Endodermal cell (in vitro differentiated cells): Measurements from ENCODE around the gene NFIA. TPM values are rescaled to one million over a fixed set of nuclear protein-coding genes. Genes with fewer than 3 reads are reported as not detected.

Experiments used
- DNase-seq: peaks from one replicate; pipeline ENCODE4 v3.0.0-alpha.2; 2017
- H3K27ac ChIP-seq: 2 replicates; pipeline ENCODE4 v1.5.1; 2013; ENCODE audit warnings: mild to moderate bottlenecking, low read depth, low read length, moderate library complexity
- H3K27me3 ChIP-seq: 2 replicates; pipeline ENCODE4 v1.6.1; 2013; ENCODE audit warnings: mild to moderate bottlenecking, low read length, moderate library complexity; ENCODE audit not compliant: insufficient read depth, control insufficient read depth, poor library complexity, severe bottlenecking
- H3K36me3 ChIP-seq: 2 replicates; pipeline ENCODE4 v1.7.0; 2013; ENCODE audit warnings: mild to moderate bottlenecking, low read length, moderate library complexity; ENCODE audit not compliant: control insufficient read depth, insufficient read depth
- H3K4me1 ChIP-seq: one replicate; pipeline ENCODE4 v1.7.0; 2013; ENCODE audit warnings: low read length; ENCODE audit not compliant: control insufficient read depth, insufficient read depth
- H3K4me3 ChIP-seq: 2 replicates; pipeline ENCODE4 v1.5.1; 2013; ENCODE audit warnings: mild to moderate bottlenecking, low read length, moderate library complexity
- H3K9ac ChIP-seq: 2 replicates; pipeline ENCODE4 v1.6.1; 2013; ENCODE audit warnings: mild to moderate bottlenecking, low read length, moderate library complexity; ENCODE audit not compliant: poor library complexity, severe bottlenecking; ENCODE audit errors: extremely low read depth
- H3K9me3 ChIP-seq: 2 replicates; pipeline ENCODE4 v1.6.1; 2013; ENCODE audit warnings: mild to moderate bottlenecking, low read length, moderate library complexity; ENCODE audit not compliant: control insufficient read depth
- H3K27ac Mint-ChIP-seq: 2 replicates; pipeline ENCODE4 v1.8.0; 2020; ENCODE audit warnings: mixed read lengths
- H3K27me3 Mint-ChIP-seq: 2 replicates; pipeline ENCODE4 v1.8.0; 2021; ENCODE audit warnings: mild to moderate bottlenecking, mixed read lengths; ENCODE audit not compliant: insufficient read depth
- H3K36me3 Mint-ChIP-seq: 2 replicates; pipeline ENCODE4 v1.8.0; 2020; ENCODE audit warnings: low read depth, mixed read lengths
- H3K4me1 Mint-ChIP-seq: 2 replicates; pipeline ENCODE4 v1.8.0; 2020; ENCODE audit warnings: mixed read lengths
- H3K4me3 Mint-ChIP-seq: 2 replicates; pipeline ENCODE4 v1.8.0; 2020; ENCODE audit warnings: mild to moderate bottlenecking, moderate library complexity, mixed read lengths
- H3K9me3 Mint-ChIP-seq: 2 replicates; pipeline ENCODE4 v1.8.0; 2020; ENCODE audit warnings: mild to moderate bottlenecking, mixed read lengths
- WGBS, 2 experiments: methylation state at CpG; one replicate each; pipeline versions ENCODE4 v1.1.5 to v1.1.7; 2013; ENCODE audit warnings: missing lambda C conversion rate in 2 of 2, mixed read lengths in 1 of 2; ENCODE audit not compliant: insufficient coverage in 1 of 2, insufficient read length in 1 of 2; 5-methylcytosine and 5-hydroxymethylcytosine counted together
- total RNA-seq, 2 donors: library from RNA; stranded (reverse); fragmentation: NEBNext Ultra II Directional in 1 of 2; extraction: Animal tissue kit (Norgen Biotek cat#: 25700) in 1 of 2; gene quantifications; 2 replicates in 1 of 2; 3 replicates in 1 of 2; pipeline ENCODE4 v1.2.1, GENCODE V29; 2021
- TF ChIP-seq, protein P1 (sequence below): fragments of 200-600 bp; sonication (generic); conservative IDR thresholded peaks from 2 replicates; pipeline ENCODE4 v1.5.0; 2021; ENCODE audit warnings: antibody characterized with exemption, mild to moderate bottlenecking

Gene NFIA
- total RNA-seq, 2 donors from 2014 or later, result 2.3 to 3.8 TPM

DNA sequence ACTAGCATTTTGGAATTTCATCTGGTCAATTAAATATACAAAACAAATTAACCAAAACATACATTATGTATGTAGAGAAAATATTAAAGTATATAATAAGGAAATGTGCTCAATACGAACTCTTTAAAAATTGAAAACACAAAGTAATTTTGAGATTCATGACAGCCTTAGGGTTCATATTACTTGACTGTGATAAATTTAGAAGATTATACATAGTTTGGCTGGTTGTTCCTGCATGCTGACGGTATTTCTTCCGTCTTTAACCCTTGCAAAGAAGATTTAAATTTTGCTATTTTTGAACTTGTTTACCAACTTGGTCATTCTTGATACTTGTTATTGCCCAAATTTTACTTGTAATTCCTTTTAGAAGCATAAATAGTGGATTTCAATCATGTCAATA, 298.2 kb downstream of the NFIA start:
- Mint-ChIP-seq H3K9me3 (no peaks in the 10 kb centered on the region), H3K27ac (no peak overlapping the region), H3K36me3 (no peaks in the 10 kb centered on the region), H3K4me1 (peaks cover 5% of the 10 kb centered on the region), H3K4me3 (no peak overlapping the region), H3K27me3 (peaks cover 3% of the 10 kb centered on the region)
- TF ChIP-seq, protein P1, sequence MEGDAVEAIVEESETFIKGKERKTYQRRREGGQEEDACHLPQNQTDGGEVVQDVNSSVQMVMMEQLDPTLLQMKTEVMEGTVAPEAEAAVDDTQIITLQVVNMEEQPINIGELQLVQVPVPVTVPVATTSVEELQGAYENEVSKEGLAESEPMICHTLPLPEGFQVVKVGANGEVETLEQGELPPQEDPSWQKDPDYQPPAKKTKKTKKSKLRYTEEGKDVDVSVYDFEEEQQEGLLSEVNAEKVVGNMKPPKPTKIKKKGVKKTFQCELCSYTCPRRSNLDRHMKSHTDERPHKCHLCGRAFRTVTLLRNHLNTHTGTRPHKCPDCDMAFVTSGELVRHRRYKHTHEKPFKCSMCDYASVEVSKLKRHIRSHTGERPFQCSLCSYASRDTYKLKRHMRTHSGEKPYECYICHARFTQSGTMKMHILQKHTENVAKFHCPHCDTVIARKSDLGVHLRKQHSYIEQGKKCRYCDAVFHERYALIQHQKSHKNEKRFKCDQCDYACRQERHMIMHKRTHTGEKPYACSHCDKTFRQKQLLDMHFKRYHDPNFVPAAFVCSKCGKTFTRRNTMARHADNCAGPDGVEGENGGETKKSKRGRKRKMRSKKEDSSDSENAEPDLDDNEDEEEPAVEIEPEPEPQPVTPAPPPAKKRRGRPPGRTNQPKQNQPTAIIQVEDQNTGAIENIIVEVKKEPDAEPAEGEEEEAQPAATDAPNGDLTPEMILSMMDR, result no peak
- DNase-seq, result no peak
- WGBS, 2 experiments, result 88 to 97% methylated on average over 1 to 3 of the region's 3 CpGs
- no peaks in the 10 kb centered on the region for H3K4me1 ChIP-seq
- no peak overlapping the region for H3K4me3 ChIP-seq
- H3K9ac ChIP-seq, result no peak overlapping the region
- H3K9me3 ChIP-seq, result no peaks in the 10 kb centered on the region
- H3K27me3 ChIP-seq, result no peaks in the 10 kb centered on the region
- H3K36me3 ChIP-seq, result no peaks in the 10 kb centered on the region
- H3K27ac ChIP-seq, result no peak overlapping the region

DNA sequence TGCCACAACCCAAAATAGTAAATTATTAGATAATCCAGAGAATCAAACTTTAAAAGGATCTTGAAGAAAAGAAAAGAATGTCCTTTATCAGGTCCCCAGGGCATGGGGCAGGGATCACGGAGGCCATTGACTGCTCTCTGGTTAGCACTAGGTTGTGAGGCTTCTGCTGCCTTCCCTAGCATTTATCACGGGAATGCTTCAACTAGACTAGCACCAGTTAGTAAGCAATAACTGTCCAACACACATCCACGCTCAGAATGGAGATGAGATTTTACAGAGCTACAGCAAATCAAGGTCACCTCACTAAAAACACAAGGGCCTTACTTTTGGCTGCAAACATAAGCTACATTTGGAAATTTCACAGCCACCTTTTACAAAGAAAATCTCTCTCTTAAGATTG, 304.0 kb downstream of the NFIA start:
- Mint-ChIP-seq H3K27me3 (peaks cover 9% of the 10 kb centered on the region), H3K9me3 (peaks cover 12% of the 10 kb centered on the region), H3K4me3 (no peak overlapping the region), H3K27ac (no peak overlapping the region), H3K36me3 (no peaks in the 10 kb centered on the region), H3K4me1 (peaks cover 5% of the 10 kb centered on the region)
- Histone ChIP-seq H3K9ac (no peak overlapping the region), H3K4me3 (no peak overlapping the region), H3K27ac (no peak overlapping the region), H3K4me1 (no peaks in the 10 kb centered on the region), H3K36me3 (no peaks in the 10 kb centered on the region), H3K9me3 (peaks cover 6% of the 10 kb centered on the region), H3K27me3 (no peaks in the 10 kb centered on the region)
- DNase-seq, result no peak
- WGBS, 2 experiments, result 87% methylated on average over 3 of the region's 3 CpGs; no CpG with 5 or more reads in 1 of the 2 experiments
- TF ChIP-seq, protein P1, result no peak

DNA sequence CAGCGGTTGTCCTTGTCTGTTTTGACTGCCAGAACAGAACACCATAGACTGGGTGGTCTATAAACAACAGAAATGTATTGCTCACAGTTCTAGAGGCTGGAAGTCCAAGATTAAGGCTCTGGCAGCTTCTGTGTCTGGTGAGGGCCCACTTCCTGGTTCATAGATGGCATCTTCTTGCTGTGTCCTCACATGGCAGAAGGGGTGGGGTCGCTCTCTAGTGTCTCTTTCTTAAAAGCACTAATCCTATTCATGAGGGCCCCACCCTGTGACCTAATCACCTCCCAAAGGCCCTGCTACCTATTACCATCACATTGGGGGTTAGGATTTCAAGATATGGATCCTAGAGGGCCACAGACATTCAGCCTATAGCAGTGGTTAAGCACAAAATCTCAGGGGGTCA, 304.4 kb downstream of the NFIA start:
- H3K27me3 Mint-ChIP-seq, result peaks cover 12% of the 10 kb centered on the region
- Histone ChIP-seq H3K9ac (no peak overlapping the region), H3K36me3 (no peaks in the 10 kb centered on the region), H3K9me3 (peaks cover 6% of the 10 kb centered on the region), H3K4me3 (no peak overlapping the region), H3K27ac (no peak overlapping the region), H3K4me1 (no peaks in the 10 kb centered on the region), H3K27me3 (no peaks in the 10 kb centered on the region)
- TF ChIP-seq, protein P1, result no peak
- peaks cover 5% of the 10 kb centered on the region for H3K4me1 Mint-ChIP-seq
- DNase-seq, result no peak
- no peaks in the 10 kb centered on the region for H3K36me3 Mint-ChIP-seq
- peaks cover 12% of the 10 kb centered on the region for H3K9me3 Mint-ChIP-seq
- H3K27ac Mint-ChIP-seq, result no peak overlapping the region
- WGBS, 2 experiments, result 93 to 100% methylated on average over 1 to 2 of the region's 2 CpGs
- H3K4me3 Mint-ChIP-seq, result no peak overlapping the region
